ENCODE measurements around the gene IQSEC3.

DNA sequence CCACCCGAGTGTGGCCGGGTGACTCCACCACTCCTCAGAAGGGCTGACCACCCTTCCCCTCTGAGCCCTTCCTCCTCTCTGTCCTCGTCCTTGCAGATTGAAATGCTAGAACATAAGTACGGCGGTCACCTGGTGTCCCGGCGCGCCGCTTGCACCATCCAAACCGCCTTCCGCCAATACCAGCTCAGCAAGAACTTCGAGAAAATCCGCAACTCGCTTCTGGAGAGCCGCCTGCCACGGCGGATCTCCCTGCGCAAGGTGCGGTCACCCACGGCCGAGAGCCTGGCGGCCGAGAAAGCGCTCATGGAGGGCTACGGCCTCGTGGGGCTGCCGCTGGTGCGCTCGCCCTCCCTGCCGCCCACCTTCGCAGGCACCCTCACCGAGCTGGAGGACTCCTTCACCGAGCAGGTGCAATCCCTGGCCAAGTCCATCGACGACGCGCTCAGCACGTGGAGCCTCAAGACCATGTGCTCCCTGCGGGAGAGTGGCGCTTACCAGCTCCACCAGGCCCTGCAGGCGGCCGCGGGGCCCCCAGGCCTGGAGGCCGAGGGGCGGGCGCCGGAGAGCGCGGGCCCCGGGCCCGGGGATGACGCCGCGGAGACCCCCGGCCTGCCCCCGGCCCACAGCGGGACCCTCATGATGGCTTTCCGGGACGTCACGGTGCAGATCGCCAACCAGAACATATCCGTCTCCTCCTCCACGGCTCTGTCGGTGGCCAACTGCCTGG, 71.8 kb downstream of the IQSEC3 start:
- TF ChIP-seq TAF1 (CRISPR knock-in tag; IDR thresholded peaks at IDR 0.05), result no peak
- no peak for TF ChIP-seq ZNF34 (CRISPR knock-in tag; IDR thresholded peaks at IDR 0.05; ENCODE audit: borderline replicate concordance)
- TF ChIP-seq SMYD3 (CRISPR knock-in tag; IDR thresholded peaks at IDR 0.05), result no peak
- TF ChIP-seq, protein P1, sequence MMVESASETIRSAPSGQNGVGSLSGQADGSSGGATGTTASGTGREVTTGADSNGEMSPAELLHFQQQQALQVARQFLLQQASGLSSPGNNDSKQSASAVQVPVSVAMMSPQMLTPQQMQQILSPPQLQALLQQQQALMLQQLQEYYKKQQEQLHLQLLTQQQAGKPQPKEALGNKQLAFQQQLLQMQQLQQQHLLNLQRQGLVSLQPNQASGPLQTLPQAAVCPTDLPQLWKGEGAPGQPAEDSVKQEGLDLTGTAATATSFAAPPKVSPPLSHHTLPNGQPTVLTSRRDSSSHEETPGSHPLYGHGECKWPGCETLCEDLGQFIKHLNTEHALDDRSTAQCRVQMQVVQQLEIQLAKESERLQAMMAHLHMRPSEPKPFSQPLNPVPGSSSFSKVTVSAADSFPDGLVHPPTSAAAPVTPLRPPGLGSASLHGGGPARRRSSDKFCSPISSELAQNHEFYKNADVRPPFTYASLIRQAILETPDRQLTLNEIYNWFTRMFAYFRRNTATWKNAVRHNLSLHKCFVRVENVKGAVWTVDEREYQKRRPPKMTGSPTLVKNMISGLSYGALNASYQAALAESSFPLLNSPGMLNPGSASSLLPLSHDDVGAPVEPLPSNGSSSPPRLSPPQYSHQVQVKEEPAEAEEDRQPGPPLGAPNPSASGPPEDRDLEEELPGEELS (CRISPR knock-in tag; IDR thresholded peaks at IDR 0.05), result no peak
- TF ChIP-seq HMG20A (CRISPR knock-in tag; IDR thresholded peaks at IDR 0.05; ENCODE audit: borderline replicate concordance), result no peak
- TF ChIP-seq, protein P2, sequence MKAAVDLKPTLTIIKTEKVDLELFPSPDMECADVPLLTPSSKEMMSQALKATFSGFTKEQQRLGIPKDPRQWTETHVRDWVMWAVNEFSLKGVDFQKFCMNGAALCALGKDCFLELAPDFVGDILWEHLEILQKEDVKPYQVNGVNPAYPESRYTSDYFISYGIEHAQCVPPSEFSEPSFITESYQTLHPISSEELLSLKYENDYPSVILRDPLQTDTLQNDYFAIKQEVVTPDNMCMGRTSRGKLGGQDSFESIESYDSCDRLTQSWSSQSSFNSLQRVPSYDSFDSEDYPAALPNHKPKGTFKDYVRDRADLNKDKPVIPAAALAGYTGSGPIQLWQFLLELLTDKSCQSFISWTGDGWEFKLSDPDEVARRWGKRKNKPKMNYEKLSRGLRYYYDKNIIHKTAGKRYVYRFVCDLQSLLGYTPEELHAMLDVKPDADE (CRISPR knock-in tag; IDR thresholded peaks at IDR 0.05), result no peak
- no peak for TF ChIP-seq ERF (CRISPR knock-in tag; IDR thresholded peaks at IDR 0.05)
- no peak for TF ChIP-seq TCF7 (IDR thresholded peaks at IDR 0.05; ENCODE audit: low read depth)
